Hindlimb muscle (tissue), 1 donor: ENCODE results near the gene ERG. TPM values are rescaled to one million over a fixed set of nuclear protein-coding genes. Genes with fewer than 3 reads are reported as not detected.

Source experiments
- polyA plus RNA-seq: library from polyadenylated mRNA; unstranded; fragments of 120-200 nt; gene quantifications from one replicate; pipeline ENCODE4 v1.2.1, GENCODE V29; 2013; ENCODE audit not compliant: insufficient read length

Gene ERG
- polyA plus RNA-seq, 1 donor: 18.2 TPM

Other genes starting within 250 kb of the ERG start
- 0.23 TPM for gene KCNJ15, start 241.5 kb downstream of the ERG start, polyA plus RNA-seq